Spleen (tissue), 11 donors: Measurements from ENCODE around the gene ESYT2. TPM values are rescaled to one million over a fixed set of nuclear protein-coding genes. Genes with fewer than 3 reads are reported as not detected.
"Not testable (repeated sequence)": the region's sequence is repeated elsewhere in the genome, so short reads cannot be mapped to it uniquely, and the experiment has no call there.

Experiments used
- DNase-seq: peaks from one replicate; pipeline ENCODE4 v3.0.0-alpha.2; 2020
- H3K27ac ChIP-seq, 8 donors: fragments of 200-600 bp; sonication (generic) in 7 of 8; 1 replicate in 4 of 8; 2 replicates in 4 of 8; pipeline versions ENCODE4 v1.5.0 to v1.8.0; 2016 to 2021; ENCODE audit warnings: inconsistent platforms in 4 of 8, mild to moderate bottlenecking in 4 of 8, moderate library complexity in 1 of 8
- H3K27me3 ChIP-seq, 7 donors: fragments of 200-600 bp; sonication (generic) in 6 of 7; replicated peaks in 1 of 7; 1 replicate in 4 of 7; 2 replicates in 3 of 7; pipeline versions ENCODE4 v1.5.0 to v1.8.0; 2016 to 2021; ENCODE audit warnings: inconsistent platforms in 3 of 7, mild to moderate bottlenecking in 1 of 7
- H3K36me3 ChIP-seq, 6 donors: fragments of 200-600 bp; sonication (generic) in 5 of 6; 1 replicate in 4 of 6; 2 replicates in 2 of 6; pipeline versions ENCODE4 v1.5.0 to v1.8.0; 2016 to 2021; ENCODE audit warnings: inconsistent platforms in 2 of 6
- H3K4me1 ChIP-seq, 6 donors: fragments of 200-600 bp; sonication (generic) in 5 of 6; 1 replicate in 3 of 6; 2 replicates in 3 of 6; pipeline versions ENCODE4 v1.5.0 to v1.8.0; 2016 to 2021; ENCODE audit warnings: inconsistent platforms in 3 of 6
- H3K4me3 ChIP-seq, 8 donors: fragments of 200-600 bp; sonication (generic) in 7 of 8; 1 replicate in 4 of 8; 2 replicates in 4 of 8; pipeline versions ENCODE4 v1.5.0 to v1.8.0; 2016 to 2021; ENCODE audit warnings: inconsistent platforms in 4 of 8, mild to moderate bottlenecking in 4 of 8, moderate library complexity in 2 of 8
- H3K9me3 ChIP-seq, 8 donors: fragments of 200-600 bp; sonication (generic) in 7 of 8; 1 replicate in 4 of 8; 2 replicates in 4 of 8; pipeline versions ENCODE4 v1.5.0 to v1.8.0; 2016 to 2021; ENCODE audit warnings: inconsistent platforms in 4 of 8
- CTCF ChIP-seq, 11 experiments: fragments of 200-600 bp in 7 of 11; fragments of 450-650 bp in 4 of 11; sonication (generic) in 4 of 11; IDR thresholded peaks in 8 of 11; conservative IDR thresholded peaks in 3 of 11; 1 replicate in 7 of 11; 2 replicates in 4 of 11; pipeline versions ENCODE4 v1.4.0 to v1.8.0; 2016 to 2021; ENCODE audit warnings: antibody characterized with exemption in 11 of 11, inconsistent platforms in 4 of 11, mild to moderate bottlenecking in 1 of 11
- POLR2A ChIP-seq, 3 donors: fragments of 450-650 bp; IDR thresholded peaks; one replicate each; pipeline ENCODE4 v1.5.1; 2017; ENCODE audit warnings: antibody characterized with exemption in 3 of 3, mild to moderate bottlenecking in 1 of 3
- POLR2AphosphoS5 ChIP-seq, 3 donors: sonication (generic); formaldehyde crosslinking; IDR thresholded peaks; one replicate each; pipeline ENCODE4 v1.5.1; 2017; ENCODE audit warnings: antibody characterized with exemption in 3 of 3
- WGBS, 5 donors: extraction: QIAGEN DNeasy Blood & Tissue Kit in 3 of 5; methylation state at CpG; one replicate each; pipeline versions ENCODE4 v1.1.5 to v1.1.7; 2013 to 2018; 5-methylcytosine and 5-hydroxymethylcytosine counted together
- intact Hi-C: fragments of 100-400 bp; cut with DNase I; formaldehyde crosslinking; loops from one replicate; pipeline ENCODE4 v1.15.0; 2023; ENCODE audit warnings: low total_unique reads
- polyA plus RNA-seq, 3 donors: library from polyadenylated mRNA; stranded (reverse); fragments of 200-250 nt; gene quantifications; one replicate each; pipeline ENCODE4 v1.2.1, GENCODE V29; 2013
- total RNA-seq, 7 donors: library from RNA; depleted of rRNA in 3 of 7; stranded (reverse); fragments of >200 nt in 3 of 7; fragmentation: NEBNext Ultra II Directional in 4 of 7; extraction: Animal tissue kit (Norgen Biotek cat#: 25700) in 4 of 7; gene quantifications; one replicate each; pipeline versions ENCODE4 v1.1.0 to v1.2.1, GENCODE V29; 2016 to 2021
- donor health status: healthy with polysubstance abuse.
- donor health status: DM: no; HTN: no; CAD: no; lungs with moderate emphysema.
- donor health status: DM: no; HTN: no; CAD: no.
- donor health status: Bipolar disorder and iron deficiency.
- donor health status: healthy.
- donor health status: DM: no; HTN: no; CAD: no.
- donor health status: DM: yes; HTN: yes; CAD: no.

Gene ESYT2
- total and polyA plus RNA-seq, 10 donors, result 6.6 to 61.0 (median 45.9) TPM

GRCh38 chr7:158842486-158842885 lies 13.2 kb upstream of the ESYT2 start:
- H3K27me3 ChIP-seq, result no peaks in the 10 kb centered on the region
- TF ChIP-seq CTCF (IDR thresholded peaks at IDR 0.05 in 8 of 11, conservative IDR thresholded peaks at IDR 0.05 in 3 of 11) (no peak), POLR2A (IDR thresholded peaks at IDR 0.05) (no peak), POLR2AphosphoS5 (IDR thresholded peaks at IDR 0.05) (no peak)
- no peak overlapping the region for H3K4me3 ChIP-seq
- WGBS, 5 donors, result 52 to 77% (median 66%) methylated on average over 4 of the region's 4 CpGs
- no peak for DNase-seq
- no peaks in the 10 kb centered on the region for H3K36me3 ChIP-seq
- no peak overlapping the region for H3K27ac ChIP-seq
- intact Hi-C loops, result no loop called here
- H3K4me1 ChIP-seq, result no peaks in the 10 kb centered on the region
- no peaks in the 10 kb centered on the region for H3K9me3 ChIP-seq

GRCh38 chr7:158840604-158841003 lies 11.3 kb upstream of the ESYT2 start:
- Histone ChIP-seq H3K27me3 (no peaks in the 10 kb centered on the region), H3K27ac (no peak overlapping the region), H3K4me3 (no peak overlapping the region), H3K9me3 (no peaks in the 10 kb centered on the region), H3K4me1 (no peaks in the 10 kb centered on the region), H3K36me3 (no peaks in the 10 kb centered on the region)
- TF ChIP-seq POLR2AphosphoS5 (IDR thresholded peaks at IDR 0.05), result no peak
- no peak for TF ChIP-seq CTCF (IDR thresholded peaks at IDR 0.05 in 8 of 11, conservative IDR thresholded peaks at IDR 0.05 in 3 of 11)
- TF ChIP-seq POLR2A (IDR thresholded peaks at IDR 0.05), result no peak
- 75 to 87% (median 80%) methylated on average over 8 of the region's 8 CpGs for WGBS, 5 donors
- intact Hi-C loops, result no loop called here
- no peak for DNase-seq

GRCh38 chr7:158839177-158839576 lies 9.9 kb upstream of the ESYT2 start:
- H3K4me3 ChIP-seq, H3K9me3 ChIP-seq, H3K27ac ChIP-seq: not testable (repeated sequence)

GRCh38 chr7:158837790-158838637 lies 8.7 kb upstream of the ESYT2 start:
- Histone ChIP-seq H3K27me3 (no peaks in the 10 kb centered on the region), H3K36me3 (no peaks in the 10 kb centered on the region), H3K27ac (no peak overlapping the region), H3K4me1 (no peaks in the 10 kb centered on the region), H3K4me3 (no peak overlapping the region), H3K9me3 (no peaks in the 10 kb centered on the region)
- intact Hi-C loops, result no loop called here
- no peak for DNase-seq
- WGBS, 5 donors, result 87 to 96% (median 90%) methylated on average over 8 of the region's 8 CpGs
- TF ChIP-seq CTCF (IDR thresholded peaks at IDR 0.05 in 8 of 11, conservative IDR thresholded peaks at IDR 0.05 in 3 of 11), result no peak
- no peak for TF ChIP-seq POLR2AphosphoS5 (IDR thresholded peaks at IDR 0.05)
- TF ChIP-seq POLR2A (IDR thresholded peaks at IDR 0.05), result no peak

More at GRCh38 chr7:158839177-158839576, 9.9 kb upstream of the ESYT2 start:
- H3K4me1 ChIP-seq, H3K27me3 ChIP-seq, H3K36me3 ChIP-seq, intact Hi-C loops, DNase-seq: not testable (repeated sequence)
- WGBS, 5 donors, result 66 to 85% (median 80%) methylated on average over 7 to 8 of the region's 8 CpGs
